GM12891 (cell line): ENCODE data around the gene USP40.

Experiments used
- DNase-seq: peaks from one replicate; pipeline ENCODE4 v3.0.0; 2011; ENCODE audit warnings: low spot score; ENCODE audit not compliant: insufficient read length
- FAIRE-seq: peaks from 2 replicates; lab custom pipeline; 2011; peaks lifted over from hg19 to GRCh38; lab: Jason Lieb, UNC
- PAX5 ChIP-seq: IDR thresholded peaks from 2 replicates; pipeline ENCODE4 v1.6.1; 2011; ENCODE audit warnings: low read length, moderate library complexity, mild to moderate bottlenecking; ENCODE audit not compliant: insufficient read depth, severe bottlenecking
- POLR2A ChIP-seq: IDR thresholded peaks from 2 replicates; pipeline ENCODE4 v1.6.1; 2011; ENCODE audit warnings: low read depth, low read length, control low read depth
- POLR2AphosphoS5 ChIP-seq: IDR thresholded peaks from 2 replicates; pipeline ENCODE4 v1.6.1; 2011; ENCODE audit warnings: low read depth, low read length, control low read depth
- POU2F2 ChIP-seq: IDR thresholded peaks from 2 replicates; pipeline ENCODE4 v1.6.1; 2011; ENCODE audit warnings: low read depth, mild to moderate bottlenecking, control low read depth, low read length, moderate library complexity
- SPI1 ChIP-seq: IDR thresholded peaks from 2 replicates; pipeline ENCODE4 v1.6.1; 2011; ENCODE audit warnings: low read depth, low read length, control low read depth
- TAF1 ChIP-seq: IDR thresholded peaks from 2 replicates; pipeline ENCODE4 v1.6.1; 2011; ENCODE audit warnings: low read depth, low read length, control low read depth

The USP40 gene

GRCh38 chr2:233480490-233481202, 85.9 kb downstream of the USP40 start:
- no peak for TF ChIP-seq PAX5
- no peak for TF ChIP-seq POLR2AphosphoS5
- no peak for TF ChIP-seq POLR2A
- no peak for TF ChIP-seq TAF1
- no peak for TF ChIP-seq SPI1
- TF ChIP-seq POU2F2, result no peak
- DNase-seq, result no peak
- no peak for FAIRE-seq

GRCh38 chr2:233479616-233480489, 86.7 kb downstream of the USP40 start:
- TF ChIP-seq TAF1 (no peak), POU2F2 (no peak), POLR2AphosphoS5 (no peak), PAX5 (no peak), POLR2A (no peak)
- DNase-seq (no peak), FAIRE-seq (no peak)

- DNase-seq (no peak), FAIRE-seq (no peak)
- TF ChIP-seq PAX5, result no peak
- TF ChIP-seq POU2F2, result no peak
- no peak for TF ChIP-seq POLR2A
Measured at GRCh38 chr2:233477548-233478433, 88.8 kb downstream of the USP40 start.

- TF ChIP-seq TAF1, result no peak
- DNase-seq, result no peak
- no peak for FAIRE-seq
Measured at GRCh38 chr2:233476651-233477547, 89.7 kb downstream of the USP40 start.

- DNase-seq (no peak), FAIRE-seq (no peak)
- TF ChIP-seq SPI1, result no peak
- TF ChIP-seq TAF1, result no peak
- no peak for TF ChIP-seq POLR2A
- TF ChIP-seq PAX5, result no peak
- TF ChIP-seq POLR2AphosphoS5, result no peak
- TF ChIP-seq POU2F2, result no peak
Measured at GRCh38 chr2:233476063-233476410, 90.5 kb downstream of the USP40 start.

- TF ChIP-seq POU2F2, result no peak
- TF ChIP-seq PAX5, result no peak
- no peak for TF ChIP-seq POLR2AphosphoS5
- no peak for TF ChIP-seq TAF1
- no peak for TF ChIP-seq POLR2A
- no peak for TF ChIP-seq SPI1
- DNase-seq, result no peak
- FAIRE-seq, result no peak
Measured at GRCh38 chr2:233474308-233475160, 92.0 kb downstream of the USP40 start.

- TF ChIP-seq PAX5, result no peak
- TF ChIP-seq POLR2A, result no peak
- TF ChIP-seq TAF1, result no peak
- TF ChIP-seq POU2F2, result no peak
- TF ChIP-seq SPI1, result no peak
- no peak for TF ChIP-seq POLR2AphosphoS5
- FAIRE-seq, result no peak
- no peak for DNase-seq
Measured at GRCh38 chr2:233473878-233474277, 92.7 kb downstream of the USP40 start.

GRCh38 chr2:233473386-233473791, 93.2 kb downstream of the USP40 start:
- no peak for DNase-seq
- TF ChIP-seq POLR2AphosphoS5, result 0 out of 2 replicates have a peak, but pooled peaks have one; percentile 23
- no peak for TF ChIP-seq POLR2A
- FAIRE-seq, result no peak

GRCh38 chr2:233471291-233472035, 95.1 kb downstream of the USP40 start:
- TF ChIP-seq SPI1 (no peak), TAF1 (no peak), POLR2A (no peak), POLR2AphosphoS5 (no peak), POU2F2 (no peak), PAX5 (no peak)
- FAIRE-seq, result no peak
- no peak for DNase-seq
